Neuronal stem cell (in vitro differentiated cells): ENCODE results near the gene DCLRE1B.
A peak's percentile ranks its signal among the peaks of the same experiment; 100 is the strongest.

ENCODE experiments used
- DNase-seq: peaks from one replicate; pipeline ENCODE4 v3.0.0-alpha.2; 2013; ENCODE audit warnings: low spot score
- H2AFZ ChIP-seq: one replicate; pipeline ENCODE4 v1.6.1; 2013; ENCODE audit warnings: mild to moderate bottlenecking, low read length, inconsistent platforms
- H2AK5ac ChIP-seq: 2 replicates; pipeline ENCODE4 v1.6.1; 2013; ENCODE audit warnings: low read depth, mild to moderate bottlenecking, inconsistent platforms, low read length, moderate library complexity, mixed read lengths
- H2BK120ac ChIP-seq: 2 replicates; pipeline ENCODE4 v1.6.1; 2013; ENCODE audit warnings: low read depth, mild to moderate bottlenecking, inconsistent platforms, low read length, moderate library complexity, mixed read lengths
- H2BK12ac ChIP-seq: one replicate; pipeline ENCODE4 v1.6.1; 2013; ENCODE audit warnings: low read length, inconsistent platforms
- H2BK15ac ChIP-seq: 2 replicates; pipeline ENCODE4 v1.6.1; 2013; ENCODE audit warnings: mild to moderate bottlenecking, low read length, inconsistent platforms, mixed read lengths
- H2BK5ac ChIP-seq: one replicate; pipeline ENCODE4 v1.6.1; 2013; ENCODE audit warnings: inconsistent platforms, mild to moderate bottlenecking, low read length, moderate library complexity
- H3K14ac ChIP-seq: one replicate; pipeline ENCODE4 v1.6.1; 2013; ENCODE audit warnings: low read length, inconsistent platforms
- H3K18ac ChIP-seq: 2 replicates; pipeline ENCODE4 v1.6.1; 2013; ENCODE audit warnings: low read length, inconsistent platforms
- H3K23ac ChIP-seq: 2 replicates; pipeline ENCODE4 v1.6.1; 2013; ENCODE audit warnings: low read depth, mild to moderate bottlenecking, mixed read lengths, low read length, inconsistent platforms; ENCODE audit not compliant: poor library complexity
- H3K27ac ChIP-seq: replicated peaks from 3 replicates; pipeline ENCODE4 v1.5.1; 2013; ENCODE audit warnings: low read length, inconsistent platforms
- H3K27me3 ChIP-seq, 3 experiments: 2 replicates each; pipeline ENCODE4 v1.6.1; 2013; ENCODE audit warnings: low read length in 3 of 3, mild to moderate bottlenecking in 2 of 3, inconsistent platforms in 1 of 3, low read depth in 1 of 3, mixed read lengths in 1 of 3, moderate library complexity in 1 of 3; ENCODE audit not compliant: control insufficient read depth in 3 of 3, insufficient read depth in 3 of 3
- H3K36me3 ChIP-seq, 2 donors: replicated peaks in 1 of 2; 2 replicates each; pipeline ENCODE4 v1.6.1; 2013; ENCODE audit warnings: low read length in 2 of 2; ENCODE audit not compliant: control insufficient read depth in 2 of 2, insufficient read depth in 2 of 2
- H3K4ac ChIP-seq: 2 replicates; pipeline ENCODE4 v1.6.1; 2013; ENCODE audit warnings: inconsistent platforms, mild to moderate bottlenecking, low read length, moderate library complexity
- H3K4me1 ChIP-seq, 2 donors: 1 replicate in 1 of 2; 2 replicates in 1 of 2; pipeline ENCODE4 v1.6.1; 2013; ENCODE audit warnings: low read length in 2 of 2, low read depth in 1 of 2; ENCODE audit not compliant: control insufficient read depth in 2 of 2, insufficient read depth in 1 of 2
- H3K4me2 ChIP-seq: one replicate; pipeline ENCODE4 v1.6.1; 2013; ENCODE audit warnings: mild to moderate bottlenecking, low read length, inconsistent platforms; ENCODE audit not compliant: insufficient read depth, poor library complexity, severe bottlenecking
- H3K4me3 ChIP-seq, 2 donors: 2 replicates each; pipeline ENCODE4 v1.5.1; 2013; ENCODE audit warnings: low read length in 2 of 2, mild to moderate bottlenecking in 2 of 2, inconsistent platforms in 1 of 2, moderate library complexity in 1 of 2
- H3K79me1 ChIP-seq: one replicate; pipeline ENCODE4 v1.6.1; 2013; ENCODE audit warnings: low read depth, mild to moderate bottlenecking, inconsistent platforms, low read length, moderate library complexity
- H3K9ac ChIP-seq: one replicate; pipeline ENCODE4 v1.6.1; 2013; ENCODE audit warnings: mild to moderate bottlenecking, low read depth, low read length, inconsistent platforms; ENCODE audit not compliant: poor library complexity
- H3K9me3 ChIP-seq, 2 donors: replicated peaks in 1 of 2; 2 replicates each; pipeline versions ENCODE3 to v1.6.1; 2013; ENCODE audit warnings: low read length in 2 of 2, mild to moderate bottlenecking in 2 of 2, inconsistent platforms in 1 of 2, low read depth in 1 of 2, mixed read lengths in 1 of 2, moderate library complexity in 1 of 2; ENCODE audit not compliant: control insufficient read depth in 2 of 2, insufficient read depth in 1 of 2
- H4K8ac ChIP-seq: one replicate; pipeline ENCODE4 v1.6.1; 2013; ENCODE audit warnings: low read depth, mild to moderate bottlenecking, inconsistent platforms, low read length, moderate library complexity
- H4K91ac ChIP-seq: one replicate; pipeline ENCODE4 v1.6.1; 2013; ENCODE audit warnings: low read length, low read depth, mild to moderate bottlenecking, inconsistent platforms; ENCODE audit not compliant: poor library complexity
- WGBS, 2 donors: extraction: QIAGEN DNeasy Blood & Tissue Kit; methylation state at CpG; one replicate each; pipeline ENCODE4 v1.1.7; 2013; ENCODE audit warnings: missing lambda C conversion rate in 2 of 2, mixed read lengths in 1 of 2; ENCODE audit not compliant: insufficient read length in 2 of 2, insufficient replicate concordance in 1 of 2; ENCODE audit errors: extremely low coverage in 2 of 2; 5-methylcytosine and 5-hydroxymethylcytosine counted together

The DCLRE1B gene

GRCh38 chr1:113879739-113880038, 25.4 kb upstream of the DCLRE1B start:
- no peak overlapping the region for H2BK120ac ChIP-seq
- no peak overlapping the region for H3K4me2 ChIP-seq
- H3K27ac ChIP-seq, result no peak overlapping the region
- H3K4ac ChIP-seq, result no peak overlapping the region
- H3K27me3 ChIP-seq, result no peaks in the 10 kb centered on the region
- no peak overlapping the region for H4K8ac ChIP-seq
- no CpG with 5 or more reads among the region's 4 CpGs for WGBS, 2 donors
- H3K23ac ChIP-seq, result no peak overlapping the region
- no peak overlapping the region for H2AK5ac ChIP-seq
- H2BK5ac ChIP-seq, result no peak overlapping the region
- no peak overlapping the region for H2BK15ac ChIP-seq
- DNase-seq, result no peak
- H3K14ac ChIP-seq, result no peak overlapping the region
- no peaks in the 10 kb centered on the region for H3K9me3 ChIP-seq
- H3K4me1 ChIP-seq, result peaks cover 0 to 4% of the 10 kb centered on the region in 2 donors
- H3K18ac ChIP-seq, result no peak overlapping the region
- no peaks in the 10 kb centered on the region for H3K36me3 ChIP-seq
- no peak overlapping the region for H3K4me3 ChIP-seq
- H3K9ac ChIP-seq, result no peak overlapping the region
- H3K79me1 ChIP-seq, result no peaks in the 10 kb centered on the region
- no peak overlapping the region for H2AFZ ChIP-seq
- no peak overlapping the region for H2BK12ac ChIP-seq
- H4K91ac ChIP-seq, result no peak overlapping the region

- H3K27ac ChIP-seq, result no peak overlapping the region
- H3K36me3 ChIP-seq, result no peaks in the 10 kb centered on the region
- H3K79me1 ChIP-seq, result no peaks in the 10 kb centered on the region
- H2BK120ac ChIP-seq, result no peak overlapping the region
- peaks cover 0 to 4% of the 10 kb centered on the region in 2 donors for H3K4me1 ChIP-seq
- H3K23ac ChIP-seq, result no peak overlapping the region
- H2AK5ac ChIP-seq, result no peak overlapping the region
- no peak overlapping the region for H4K8ac ChIP-seq
- no peak overlapping the region for H3K18ac ChIP-seq
- no peaks in the 10 kb centered on the region for H3K9me3 ChIP-seq
- H3K14ac ChIP-seq, result no peak overlapping the region
- no peak overlapping the region for H2BK15ac ChIP-seq
- H3K4me3 ChIP-seq, result no peak overlapping the region
- peak overlapping the region; percentile 35 for H2AFZ ChIP-seq
- H3K9ac ChIP-seq, result no peak overlapping the region
- H4K91ac ChIP-seq, result no peak overlapping the region
- H3K27me3 ChIP-seq, result no peaks in the 10 kb centered on the region
- H2BK12ac ChIP-seq, result no peak overlapping the region
- WGBS, 2 donors, result no CpG with 5 or more reads among the region's 2 CpGs
- no peak overlapping the region for H3K4me2 ChIP-seq
- H3K4ac ChIP-seq, result no peak overlapping the region
- DNase-seq, result no peak
- no peak overlapping the region for H2BK5ac ChIP-seq
These were observed 23.5 kb upstream of the DCLRE1B start for GRCh38 chr1:113881661-113882060.

GRCh38 chr1:113886417-113887401, 18.4 kb upstream of the DCLRE1B start:
- no peak overlapping the region for H3K18ac ChIP-seq
- H2BK5ac ChIP-seq, result no peak overlapping the region
- no peaks in the 10 kb centered on the region for H3K27me3 ChIP-seq
- H4K91ac ChIP-seq, result no peak overlapping the region
- no peak overlapping the region for H2BK15ac ChIP-seq
- no peak overlapping the region for H3K14ac ChIP-seq
- peaks cover 0 to under 1% of the 10 kb centered on the region in 2 donors for H3K4me1 ChIP-seq
- H2BK120ac ChIP-seq, result no peak overlapping the region
- WGBS, 2 donors, result no CpG with 5 or more reads among the region's 17 CpGs
- H3K4ac ChIP-seq, result no peak overlapping the region
- H2AK5ac ChIP-seq, result no peak overlapping the region
- no peak for DNase-seq
- H3K9me3 ChIP-seq, result no peaks in the 10 kb centered on the region
- H3K36me3 ChIP-seq, result no peaks in the 10 kb centered on the region
- no peaks in the 10 kb centered on the region for H3K79me1 ChIP-seq
- H3K23ac ChIP-seq, result no peak overlapping the region
- H3K27ac ChIP-seq, result no peak overlapping the region
- no peak overlapping the region for H3K4me2 ChIP-seq
- H2BK12ac ChIP-seq, result no peak overlapping the region
- H4K8ac ChIP-seq, result no peak overlapping the region
- no peak overlapping the region for H3K4me3 ChIP-seq
- no peak overlapping the region for H3K9ac ChIP-seq
- no peak overlapping the region for H2AFZ ChIP-seq

GRCh38 chr1:113887402-113888175, 17.5 kb upstream of the DCLRE1B start, which contains the start of gene BCL2L15:
Gene BCL2L15 (minus strand): TSS chr1:113887581. CDS start chr1:113887375, 206 bp downstream.
- no peaks in the 10 kb centered on the region for H3K36me3 ChIP-seq
- H3K4me2 ChIP-seq, result no peak within 1 kb of the TSS
- no peak within 1 kb of the TSS for H4K91ac ChIP-seq
- H2AFZ ChIP-seq, result no peak within 1 kb of the TSS
- no peaks in the 10 kb centered on the region for H3K4me1 ChIP-seq
- H2BK5ac ChIP-seq, result no peak within 1 kb of the TSS
- H3K4ac ChIP-seq, result no peak within 1 kb of the TSS
- H3K23ac ChIP-seq, result no peak within 1 kb of the TSS
- DNase-seq, result no peak
- no peak within 1 kb of the TSS for H3K4me3 ChIP-seq
- no peak within 1 kb of the TSS for H3K14ac ChIP-seq
- no peak within 1 kb of the TSS for H4K8ac ChIP-seq
- H2BK15ac ChIP-seq, result no peak within 1 kb of the TSS
- no peak within 1 kb of the TSS for H3K27ac ChIP-seq
- no peak within 1 kb of the TSS for H3K18ac ChIP-seq
- H2BK12ac ChIP-seq, result no peak within 1 kb of the TSS
- no peak within 1 kb of the TSS for H2BK120ac ChIP-seq
- no CpG with 5 or more reads among the region's 6 CpGs for WGBS, 2 donors
- no peaks in the 10 kb centered on the region for H3K9me3 ChIP-seq
- no peak within 1 kb of the TSS for H3K9ac ChIP-seq
- H3K27me3 ChIP-seq, result no peaks in the 10 kb centered on the region
- no peaks in the 10 kb centered on the region for H3K79me1 ChIP-seq
- no peak within 1 kb of the TSS for H2AK5ac ChIP-seq
